GM12892 (cell line): ENCODE results near the gene MZT2B.
"Not testable (repeated sequence)": the region's sequence is repeated elsewhere in the genome, so short reads cannot be mapped to it uniquely, and the experiment has no call there.

ENCODE experiments used
- POLR2A ChIP-seq: IDR thresholded peaks from 2 replicates; pipeline ENCODE4 v1.6.1; 2011; ENCODE audit warnings: low read depth, low read length, control low read depth
- POLR2AphosphoS5 ChIP-seq: IDR thresholded peaks from 2 replicates; pipeline ENCODE4 v1.6.1; 2011; ENCODE audit warnings: low read depth, low read length, control low read depth
- TAF1 ChIP-seq: IDR thresholded peaks from 2 replicates; pipeline ENCODE4 v1.6.1; 2011; ENCODE audit warnings: low read depth, mild to moderate bottlenecking, control low read depth, low read length, borderline replicate concordance

DNA sequence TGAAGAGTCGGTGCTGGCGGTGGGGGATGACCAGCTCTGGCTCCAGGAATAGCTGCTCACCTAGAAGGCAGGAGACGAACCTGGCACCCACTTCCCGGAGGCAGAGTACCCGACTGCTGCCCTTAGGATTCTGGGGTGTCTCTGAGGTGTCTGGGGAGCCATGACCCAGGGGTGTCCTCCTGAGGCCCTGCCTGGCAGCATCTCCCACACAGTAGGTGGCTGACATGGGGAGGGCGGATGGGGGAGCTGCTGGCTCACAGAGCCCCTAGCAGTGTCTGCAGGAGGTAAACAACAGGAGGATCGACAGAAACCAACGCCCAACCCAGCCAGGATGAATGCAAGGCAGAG lies 27.7 kb upstream of the MZT2B start:
- not testable (repeated sequence) for TF ChIP-seq POLR2A, TAF1, POLR2AphosphoS5
